ENCODE results near the gene PGAP6. TPM values are rescaled to one million over a fixed set of nuclear protein-coding genes. Genes with fewer than 3 reads are reported as not detected.

The PGAP6 gene
- total and polyA plus RNA-seq, 2 of the 8 experiments (the other 6 are each of a cell fraction or from before 2014, with no cell fraction given): 86.8 to 364 TPM

GRCh38 chr16:366476-366875 is 15.3 kb downstream of the PGAP6 start:
- Histone ChIP-seq H3K36me3 (ENCODE audit: control insufficient read depth in 2 of 4, insufficient read depth in 4 of 4, low read length in 3 of 4) (peaks cover 5 to 20% (median 18%) of the 10 kb centered on the region in 4 experiments; a peak in 5 of 8 replicates), H3K79me1 (ENCODE audit: low read depth, low read length) (no peaks in the 10 kb centered on the region; the same call in 1 of the 2 replicates), H3K27ac (ENCODE audit: low read depth, low read length) (no peak overlapping the region), H3K14ac (ENCODE audit: insufficient read length) (no peak overlapping the region), H4K8ac (ENCODE audit: extremely low read depth, insufficient read depth, low read length) (no peak overlapping the region; the same call in 1 of the 2 replicates), H2AK5ac (ENCODE audit: low read depth, low read length) (no peak overlapping the region), H3K4me3 (ENCODE audit: extremely low read depth in 1 of 4, insufficient read depth in 2 of 4, low read depth in 3 of 4, low read length in 4 of 4) (no peak overlapping the region), H2BK120ac (replicated peaks; ENCODE audit: low read depth, low read length) (no peak overlapping the region), H4K91ac (replicated peaks; ENCODE audit: insufficient read length, low read length) (no peak overlapping the region), H3K9me3 (ENCODE audit: insufficient read depth in 2 of 2, low read depth in 1 of 2, low read length in 1 of 2) (no peaks in the 10 kb centered on the region), H2BK15ac (ENCODE audit: low read length) (no peak overlapping the region), H3K4me2 (ENCODE audit: insufficient read depth in 1 of 2, low read depth in 2 of 2, low read length in 2 of 2) (no peak overlapping the region), H3K56ac (replicated peaks; ENCODE audit: insufficient read length, low read depth, low read length) (no peak overlapping the region), H4K20me1 (replicated peaks in 1 of 2; ENCODE audit: control insufficient read depth in 1 of 2, insufficient read depth in 2 of 2, low read length in 2 of 2) (peaks cover 0 to 11% of the 10 kb centered on the region in 2 experiments), H2BK12ac (ENCODE audit: low read depth, low read length) (no peak overlapping the region), H2AFZ (ENCODE audit: low read length) (no peak overlapping the region), H3K4ac (replicated peaks; ENCODE audit: insufficient read length, low read depth, low read length) (no peak overlapping the region), H2BK5ac (ENCODE audit: low read depth, low read length) (no peak overlapping the region), H3K79me2 (ENCODE audit: control insufficient read depth in 1 of 2, insufficient read depth in 2 of 2, low read length in 2 of 2) (no peaks in the 10 kb centered on the region; a peak in 1 of 4 replicates), H4K5ac (ENCODE audit: insufficient read length, low read depth, low read length) (no peak overlapping the region), H3K4me1 (replicated peaks in 1 of 4; ENCODE audit: control insufficient read depth in 3 of 4, insufficient read depth in 4 of 4, low read length in 3 of 4) (peaks cover 0 to 10% (median 8%) of the 10 kb centered on the region in 4 experiments; a peak in 5 of 7 replicates), H3K18ac (ENCODE audit: extremely low read depth, low read length) (no peak overlapping the region), H3K23me2 (ENCODE audit: low read depth, low read length) (no peaks in the 10 kb centered on the region; the same call in 1 of the 2 replicates), H2BK20ac (ENCODE audit: low read length) (no peak overlapping the region), H3K9ac (replicated peaks in 1 of 4; ENCODE audit: extremely low read depth in 1 of 4, low read depth in 3 of 4, low read length in 3 of 4) (no peak overlapping the region), H3K27me3 (replicated peaks in 1 of 4; ENCODE audit: control insufficient read depth in 3 of 4, extremely low read depth in 1 of 4, insufficient read depth in 3 of 4, low read length in 3 of 4) (no peaks in the 10 kb centered on the region), H3K23ac (ENCODE audit: insufficient read length) (no peak overlapping the region)
- DNase-seq (ENCODE audit: low read depth in 1 of 2, low spot score in 2 of 2): no peak
- CTCF ChIA-PET (ENCODE audit: partially characterized antibody): interaction anchor here (0.6 to 1.7 kb wide), 3 partner anchors 15 to 260 kb away, joined by 3 to 6 read pairs (median 5); no protein-coding TSS in a partner anchor
- 94% methylated on average over 7 of the region's 10 CpGs; no CpG with 5 or more reads in 1 of the 2 experiments for WGBS, 2 experiments (ENCODE audit: extremely low coverage in 1 of 2, insufficient coverage in 1 of 2, insufficient read length in 1 of 2, insufficient replicate concordance in 2 of 2, low coverage in 1 of 2, low lambda C conversion rate in 2 of 2, missing lambda C conversion rate in 1 of 2)
- FAIRE-seq: no peak
- POLR2A ChIA-PET (ENCODE audit: partially characterized antibody): interaction anchor here (0.9 to 1.6 kb wide), 2 partner anchors 14 to 18 kb away, joined by 3 to 6 read pairs; no protein-coding TSS in a partner anchor
- TF ChIP-seq RBBP5 (IDR thresholded peaks at IDR 0.05; ENCODE audit: borderline replicate concordance, low read depth, low read length): no peak
- TF ChIP-seq CTCF (IDR thresholded peaks at IDR 0.05; ENCODE audit: control extremely low read depth in 1 of 3, insufficient read depth in 1 of 3, low read depth in 1 of 3, low read length in 3 of 3): no peak
- no peak for TF ChIP-seq SP2 (IDR thresholded peaks at IDR 0.05; ENCODE audit: low read length)
- TF ChIP-seq HDAC6 (IDR thresholded peaks at IDR 0.05; ENCODE audit: low read depth, low read length): no peak
- no peak for TF ChIP-seq ASH2L (IDR thresholded peaks at IDR 0.05; ENCODE audit: low read length)
- TF ChIP-seq RAD21 (IDR thresholded peaks at IDR 0.05 in 1 of 2, conservative IDR thresholded peaks at IDR 0.05 in 1 of 2; ENCODE audit: low read depth in 2 of 2, low read length in 2 of 2): no peak
- no peak for TF ChIP-seq CBX5 (IDR thresholded peaks at IDR 0.05; ENCODE audit: low read depth, low read length)
- TF ChIP-seq ATF2 (IDR thresholded peaks at IDR 0.05; ENCODE audit: low read length): no peak

Measured in H1 (cell line).